Ammon's horn (tissue), 1 donor: ENCODE results near the gene ADGRF3.
"Not testable (repeated sequence)": the region's sequence is repeated elsewhere in the genome, so short reads cannot be mapped to it uniquely, and the experiment has no call there.

Experiments
- DNase-seq: peaks from one replicate; pipeline ENCODE4 v3.0.0-alpha.2; 2016; ENCODE audit warnings: low spot score

Gene ADGRF3

DNA sequence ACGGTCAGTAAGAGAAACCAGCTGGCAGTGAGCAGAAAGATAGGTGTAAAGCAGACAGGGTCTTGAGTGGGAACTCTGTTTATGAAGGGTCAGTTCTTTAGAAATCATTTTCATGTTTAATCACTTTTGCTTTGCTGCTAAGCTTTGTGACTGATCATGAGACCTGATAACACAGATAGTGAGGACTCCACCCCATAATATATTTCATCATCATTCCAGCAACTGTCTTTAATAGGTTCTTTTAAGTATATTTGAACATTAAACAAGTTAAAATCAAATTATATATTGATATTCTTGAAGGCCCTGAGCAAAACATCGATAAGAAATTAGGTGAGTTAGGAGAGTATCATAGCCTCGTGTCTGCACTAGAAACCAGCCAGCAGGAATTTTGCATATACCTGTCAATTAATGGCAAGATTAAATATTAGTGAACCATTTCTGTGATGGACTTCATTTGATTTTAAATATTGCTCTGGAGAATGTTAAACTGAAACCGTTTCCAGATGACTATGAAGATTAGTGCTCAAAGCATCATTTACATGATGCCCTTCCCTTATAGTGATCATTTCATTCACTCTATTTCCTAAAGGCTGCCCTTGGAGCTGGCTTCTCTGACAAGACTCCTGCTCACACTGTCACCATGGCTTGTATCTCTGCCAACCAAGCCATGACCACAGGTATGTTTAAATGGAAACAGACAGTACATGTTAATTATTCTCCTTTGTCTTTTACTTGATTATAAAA lies 69.9 kb downstream of the ADGRF3 start:
- no peak for DNase-seq

DNA sequence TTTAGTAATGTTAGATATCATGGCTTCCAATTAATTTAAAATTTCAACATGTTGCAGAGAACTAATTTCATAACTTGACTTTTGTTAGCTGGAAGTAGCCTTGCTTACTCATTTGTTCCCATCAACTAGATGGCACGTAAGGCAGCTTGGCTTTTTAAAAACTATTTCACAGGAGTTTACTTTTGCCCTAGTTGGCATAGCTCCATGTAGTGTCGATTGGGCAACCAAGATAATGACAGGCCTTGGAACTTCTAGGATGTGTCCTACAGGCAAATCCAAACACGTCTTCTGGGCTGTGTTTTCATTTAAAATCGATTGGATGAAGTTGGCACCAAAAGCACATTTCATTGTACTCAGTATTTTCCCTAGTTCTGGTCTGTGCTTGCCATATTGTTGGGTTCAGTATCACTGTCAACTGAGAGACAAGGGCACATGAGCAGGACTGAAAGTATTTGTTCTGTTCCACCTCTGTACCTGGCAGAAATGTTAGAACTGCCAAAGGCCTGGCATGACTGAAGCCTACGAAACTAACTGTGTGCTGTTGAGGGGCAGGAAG lies 72.5 kb downstream of the ADGRF3 start:
- peak; percentile 45 for DNase-seq

DNA sequence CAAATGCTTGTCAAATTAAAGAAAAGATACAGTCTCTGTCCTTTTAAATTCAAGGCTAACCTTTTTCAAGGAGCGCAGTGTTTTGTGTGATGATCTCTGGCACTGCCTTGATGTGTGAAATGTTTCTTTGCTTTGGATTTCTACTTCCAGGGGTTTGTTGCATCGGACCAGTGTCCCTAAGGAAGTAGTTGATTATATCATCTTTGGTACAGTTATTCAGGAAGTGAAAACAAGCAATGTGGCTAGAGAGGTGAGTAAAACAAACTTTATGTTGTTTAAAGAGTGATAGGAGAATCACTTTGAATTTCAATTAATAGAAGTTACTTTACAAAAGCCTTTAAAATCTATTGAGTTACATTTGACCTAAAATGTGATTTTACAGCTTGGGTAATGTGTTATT lies 73.1 kb downstream of the ADGRF3 start:
- DNase-seq: no peak

DNA sequence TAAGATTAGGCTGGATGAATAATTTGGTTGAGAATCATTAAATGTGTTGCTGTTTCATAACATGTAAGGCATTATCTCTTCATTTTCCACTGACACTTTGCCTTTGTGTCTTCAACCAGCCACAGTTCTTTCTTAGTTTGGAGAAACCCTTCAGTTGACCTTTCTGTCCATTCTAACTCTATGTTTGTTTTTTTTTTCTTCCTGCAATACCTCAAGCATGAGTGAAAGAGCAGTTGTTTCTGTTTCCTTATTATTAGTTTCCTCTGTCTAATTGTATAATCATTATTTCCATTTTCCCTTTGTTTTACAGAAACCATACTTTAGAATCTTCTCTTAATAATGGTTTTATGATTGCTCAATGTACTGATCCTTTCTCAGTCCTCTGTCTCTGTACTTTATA lies 76.2 kb downstream of the ADGRF3 start:
- no peak for DNase-seq

DNA sequence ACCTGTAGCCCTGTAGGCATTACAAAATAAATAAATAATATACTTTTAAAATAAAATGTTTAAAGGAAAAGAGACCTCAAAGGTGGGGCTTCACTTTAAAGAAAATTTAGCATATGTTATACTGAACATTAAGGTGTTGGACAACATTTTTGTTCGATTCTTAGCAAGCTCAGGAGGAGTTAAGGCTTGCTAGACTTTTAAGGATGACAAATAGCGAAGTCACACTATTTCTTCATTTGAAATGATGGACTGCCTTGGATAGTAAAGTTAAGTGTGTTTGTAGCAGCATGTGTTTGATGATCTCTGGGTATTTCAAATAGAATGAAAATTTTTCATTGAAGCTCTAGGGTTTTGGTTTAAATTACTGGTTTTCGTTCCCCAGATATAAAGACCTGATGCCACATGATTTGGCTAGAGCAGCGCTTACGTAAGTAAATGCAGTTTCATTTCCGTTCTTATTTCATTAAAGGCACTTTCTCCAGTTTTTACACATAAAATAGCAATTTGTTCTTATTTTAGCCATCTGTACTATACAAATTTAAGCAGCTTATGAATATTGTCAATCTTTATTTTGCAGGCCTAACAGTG lies 76.9 kb downstream of the ADGRF3 start:
- DNase-seq: peak; percentile 16

DNA sequence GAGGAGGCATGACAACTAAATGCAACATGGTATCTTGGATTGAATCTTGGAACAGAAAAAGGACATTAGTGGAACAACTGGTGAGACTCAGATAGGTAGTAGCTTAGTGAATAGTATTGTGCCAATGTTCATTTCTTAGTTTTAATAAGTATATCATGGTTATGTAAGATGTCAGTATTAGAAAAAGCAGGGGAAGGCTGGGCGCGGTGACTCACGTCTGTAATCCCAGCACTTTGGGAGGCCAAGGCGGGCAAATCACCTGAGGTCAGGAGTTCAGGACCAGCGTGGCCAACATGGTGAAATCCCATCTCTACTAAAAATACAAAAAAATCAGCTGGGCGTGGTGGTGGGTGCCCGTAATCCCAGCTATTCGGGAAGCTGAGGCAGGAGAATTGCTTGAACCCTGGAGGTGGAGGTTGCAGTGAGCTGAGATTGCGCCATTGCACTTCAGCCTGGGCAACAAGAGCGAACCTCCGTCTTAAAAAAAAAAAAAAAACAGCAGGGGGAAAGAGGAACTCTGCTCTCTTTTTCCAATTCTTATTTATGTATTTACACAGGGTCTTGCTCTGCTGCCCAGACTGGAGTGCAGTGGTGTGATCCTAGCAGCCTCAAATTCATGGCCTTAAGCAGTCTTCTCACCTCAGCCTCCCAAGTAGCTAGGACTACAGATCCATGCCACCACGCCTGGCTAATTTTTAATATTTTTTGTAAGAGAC lies 77.8 kb downstream of the ADGRF3 start:
- DNase-seq: not testable (repeated sequence)

DNA sequence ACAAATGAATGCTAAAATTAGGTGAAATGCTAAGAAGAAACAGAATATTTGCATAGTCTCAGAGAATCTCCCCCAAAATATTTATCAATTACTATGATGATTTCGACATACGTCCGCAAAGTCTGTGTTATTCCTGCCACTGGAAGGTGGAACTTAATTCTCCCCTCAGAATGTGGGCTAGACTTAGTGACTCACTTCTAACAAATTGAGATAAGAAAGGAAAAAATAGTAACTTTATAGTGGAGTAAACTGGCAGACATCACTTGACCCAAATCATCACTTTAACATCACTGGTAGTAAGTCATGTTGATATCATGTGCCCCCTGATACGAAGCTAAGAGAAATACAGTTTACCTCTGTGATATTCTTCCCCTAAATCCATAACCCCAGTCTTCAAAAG lies 78.4 kb downstream of the ADGRF3 start:
- no peak for DNase-seq

DNA sequence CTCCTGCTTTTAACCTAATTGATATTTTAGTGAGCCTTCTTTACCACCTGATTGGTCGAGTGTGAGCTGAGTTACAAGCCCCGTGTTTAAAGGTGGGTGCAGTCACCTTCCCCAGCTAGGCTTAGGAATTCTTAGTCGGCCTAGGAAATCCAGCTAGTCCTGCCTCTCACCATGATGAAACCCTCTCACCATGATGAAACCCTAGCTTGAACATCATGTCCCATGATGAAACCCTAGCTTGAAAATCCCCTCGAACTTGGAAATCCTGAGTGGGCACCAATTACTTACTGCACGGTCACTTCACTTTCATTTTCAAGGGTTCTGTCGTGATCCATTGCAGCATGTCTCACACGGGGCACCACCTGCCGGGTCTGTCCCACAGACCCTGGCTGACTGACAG lies 87.8 kb downstream of the ADGRF3 start:
- DNase-seq: not testable (repeated sequence)
